GM18858 (cell line): Measurements from ENCODE around the gene ILF2.
"Not testable (repeated sequence)": the region's sequence is repeated elsewhere in the genome, so short reads cannot be mapped to it uniquely, and the experiment has no call there.

Source experiments
- ATAC-seq: cut with Tn5 transposase; IDR thresholded peaks from one replicate; pipeline ENCODE4 v1.9.1; 2021; ENCODE audit not compliant: unreplicated experiment

Gene ILF2

DNA sequence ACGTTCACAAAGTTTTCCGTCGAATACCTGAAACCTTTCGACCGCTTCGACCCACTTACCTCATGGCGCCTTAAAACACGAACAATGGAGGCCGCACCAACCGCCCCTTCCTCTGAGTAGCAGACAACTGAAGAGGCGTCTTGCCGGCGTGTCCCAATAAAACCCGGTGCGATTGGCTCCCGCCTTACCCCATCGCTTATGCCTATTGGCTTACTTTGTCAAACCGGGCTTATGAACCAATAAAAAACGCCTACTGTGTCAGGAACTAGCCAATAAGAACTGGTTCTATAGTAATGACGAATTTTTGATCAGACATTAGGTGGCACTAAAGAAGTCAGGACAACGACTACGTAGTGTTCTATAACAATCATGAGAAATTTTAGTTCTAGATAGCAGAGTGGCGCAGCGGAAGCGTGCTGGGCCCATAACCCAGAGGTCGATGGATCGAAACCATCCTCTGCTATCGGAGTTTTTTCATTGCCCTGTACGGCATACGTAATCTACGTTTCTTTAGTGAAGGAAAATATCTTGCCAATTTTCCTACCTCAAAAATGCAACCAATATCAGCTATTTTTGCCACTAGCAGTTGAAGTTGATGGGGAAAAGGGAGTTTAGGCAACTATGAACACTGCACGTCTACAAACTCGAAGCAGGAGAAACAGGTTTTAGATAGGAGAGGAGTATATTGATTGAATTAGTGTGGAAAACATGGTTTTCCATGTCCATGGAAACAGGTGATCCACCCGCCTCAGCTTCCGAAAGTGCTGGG lies at the start of gene ILF2:
TSS of gene ILF2 (minus strand) at position 135 of the 769 bp plus-strand sequence. CDS start at position 64, 71 bp downstream.
- ATAC-seq = peak; percentile 89

DNA sequence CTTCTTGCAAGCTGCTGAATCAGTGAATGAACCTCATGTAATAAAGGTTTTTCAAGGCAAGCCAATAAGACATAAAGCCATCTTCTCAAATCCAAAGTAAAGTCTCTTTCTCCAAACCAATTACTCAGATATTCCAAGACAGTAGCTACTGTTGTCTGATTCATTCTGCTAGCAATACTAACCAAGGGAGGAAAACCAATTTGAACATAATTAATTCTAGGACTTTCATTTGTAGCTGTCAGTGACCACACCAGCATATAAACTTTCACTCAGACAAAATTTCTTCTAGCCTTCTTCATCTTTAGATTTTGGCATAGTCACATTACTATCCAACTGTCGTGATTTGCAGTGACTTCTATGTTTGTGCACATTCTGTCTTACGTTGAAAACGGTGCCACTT lies 46.5 kb upstream of the ILF2 start:
- ATAC-seq = no peak

GRCh38 chr1:153716211-153716610 lies 45.4 kb upstream of the ILF2 start:
- ATAC-seq = not testable (repeated sequence)

GRCh38 chr1:153711026-153711425 lies 40.2 kb upstream of the ILF2 start:
- no peak for ATAC-seq

DNA sequence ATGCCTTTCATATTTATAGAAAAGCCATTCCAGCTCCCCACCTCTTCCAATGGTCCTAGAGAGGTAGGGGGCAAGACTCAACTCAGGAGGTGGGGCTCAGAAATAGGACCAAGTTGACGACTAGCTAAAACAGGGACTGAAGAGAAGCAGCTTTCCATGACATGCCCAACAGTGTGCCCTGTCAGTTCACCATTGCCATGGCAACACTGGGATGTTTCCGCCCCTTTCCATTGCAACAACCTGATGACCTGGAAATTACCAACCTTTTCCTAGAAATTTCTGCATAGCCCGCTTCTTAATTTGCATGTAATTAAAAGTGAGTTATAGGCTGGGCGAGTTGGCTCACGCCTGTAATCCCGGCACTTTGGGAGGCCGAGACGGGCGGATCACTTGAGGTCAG lies 34.7 kb upstream of the ILF2 start:
- ATAC-seq = no peak

- no peak for ATAC-seq
Observed at GRCh38 chr1:153699768-153700167, 29.0 kb upstream of the ILF2 start.

DNA sequence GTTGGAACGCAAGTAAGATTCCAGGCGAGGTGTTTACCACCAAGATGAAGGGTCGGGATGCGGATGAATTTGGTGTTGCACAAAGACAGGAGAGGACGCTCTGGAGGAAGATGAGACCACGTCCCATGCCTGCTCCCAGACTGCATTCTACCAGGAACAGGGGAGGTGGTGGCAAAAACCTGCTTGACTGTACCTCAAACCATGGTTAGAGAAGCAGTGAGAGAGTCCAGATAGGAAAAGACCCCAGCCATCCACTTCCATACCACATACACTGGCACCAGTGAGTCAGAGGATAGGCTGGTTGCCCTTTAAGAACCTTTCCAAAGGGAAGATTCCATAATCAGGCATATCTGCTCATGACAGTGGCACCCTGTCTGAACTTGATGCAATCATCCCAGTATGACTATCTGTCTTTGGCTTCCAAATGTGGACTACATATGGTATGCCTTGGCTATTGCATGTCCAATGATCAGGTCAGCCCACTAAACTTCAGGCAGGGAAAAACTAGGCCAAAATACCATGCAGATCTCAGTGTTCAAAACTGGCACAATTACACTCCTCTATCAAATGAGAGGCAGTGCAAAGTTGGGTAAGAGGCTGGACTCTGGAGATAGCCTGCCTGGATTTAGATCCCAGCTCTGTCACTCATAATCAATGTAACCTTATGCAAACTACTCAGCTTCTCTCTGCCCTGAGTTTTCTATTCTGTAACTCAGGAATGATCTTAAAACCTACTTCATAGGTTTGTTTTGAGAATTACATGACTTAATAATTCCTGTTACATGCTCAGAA lies 28.3 kb upstream of the ILF2 start:
- ATAC-seq = no peak

GRCh38 chr1:153698020-153698922 lies 27.5 kb upstream of the ILF2 start:
- no peak for ATAC-seq

- ATAC-seq = no peak
Observed at GRCh38 chr1:153697191-153698019, 26.6 kb upstream of the ILF2 start.

- ATAC-seq = no peak
Observed at GRCh38 chr1:153696741-153697140, 25.9 kb upstream of the ILF2 start.

DNA sequence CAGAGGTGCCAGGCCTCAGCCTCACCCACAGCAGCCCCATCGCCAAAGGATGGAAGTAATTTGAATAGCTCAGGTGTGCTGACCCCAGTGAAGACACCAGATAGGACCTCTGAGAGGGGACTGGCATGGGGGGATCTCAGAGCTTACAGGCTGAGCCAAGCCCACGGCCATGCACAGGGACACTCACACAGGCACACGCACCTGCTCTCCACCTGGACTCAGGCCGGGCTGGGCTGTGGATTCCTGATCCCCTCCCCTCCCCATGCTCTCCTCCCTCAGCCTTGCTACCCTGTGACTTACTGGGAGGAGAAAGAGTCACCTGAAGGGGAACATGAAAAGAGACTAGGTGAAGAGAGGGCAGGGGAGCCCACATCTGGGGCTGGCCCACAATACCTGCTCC lies 22.7 kb upstream of the ILF2 start:
- no peak for ATAC-seq

GRCh38 chr1:153688736-153689328 lies 18.0 kb upstream of the ILF2 start:
- ATAC-seq = no peak

DNA sequence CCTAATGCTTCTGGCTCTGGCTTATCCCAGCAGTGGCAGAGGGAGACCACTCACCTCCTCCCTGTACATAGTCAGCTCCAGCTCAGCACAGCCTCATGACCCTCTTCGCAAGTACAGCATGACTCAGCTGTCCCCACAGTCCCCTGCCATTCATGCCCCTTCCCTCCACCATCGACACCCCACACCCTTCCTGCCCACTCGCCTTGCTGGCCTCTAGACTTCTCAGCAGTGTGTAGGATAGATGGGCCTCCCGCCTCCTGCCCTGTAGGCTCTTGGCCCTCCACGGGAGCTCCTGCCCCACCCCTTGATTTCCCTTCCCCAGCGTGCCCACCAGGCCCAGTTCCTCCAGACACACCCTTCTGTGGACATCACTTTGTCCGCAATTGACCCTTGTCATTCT lies 17.5 kb upstream of the ILF2 start:
- no peak for ATAC-seq

DNA sequence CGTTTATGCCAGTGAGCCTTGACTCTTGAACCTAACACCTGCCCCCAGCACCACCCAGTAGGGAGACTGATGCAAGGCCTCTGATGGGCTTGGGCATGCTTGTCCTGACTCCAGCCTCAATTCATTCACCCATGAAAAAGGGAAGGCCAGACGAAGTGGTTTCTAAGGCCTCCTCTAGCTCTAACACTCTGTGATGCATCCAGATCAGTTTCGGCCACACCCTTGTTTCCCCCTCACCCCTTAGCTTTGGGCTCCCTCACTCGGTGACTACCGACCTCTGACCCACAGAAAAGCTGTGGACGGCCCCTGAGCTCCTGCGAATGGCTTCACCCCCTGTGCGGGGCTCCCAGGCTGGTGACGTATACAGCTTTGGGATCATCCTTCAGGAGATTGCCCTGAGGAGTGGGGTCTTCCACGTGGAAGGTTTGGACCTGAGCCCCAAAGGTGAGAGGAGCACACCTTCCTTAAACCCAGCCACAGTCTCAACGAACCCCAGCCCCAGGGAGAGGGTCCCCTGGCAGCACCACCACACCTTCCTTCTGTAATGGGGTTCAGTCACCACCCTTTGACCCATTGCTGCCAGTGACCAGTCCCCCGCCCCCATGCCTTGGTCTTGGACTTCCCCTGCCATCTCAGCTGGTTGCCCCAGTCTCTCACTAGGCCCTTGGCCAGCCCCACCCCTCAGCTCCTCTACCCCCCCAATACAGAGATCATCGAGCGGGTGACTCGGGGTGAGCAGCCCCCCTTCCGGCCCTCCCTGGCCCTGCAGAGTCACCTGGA lies 16.7 kb upstream of the ILF2 start:
- no peak for ATAC-seq

DNA sequence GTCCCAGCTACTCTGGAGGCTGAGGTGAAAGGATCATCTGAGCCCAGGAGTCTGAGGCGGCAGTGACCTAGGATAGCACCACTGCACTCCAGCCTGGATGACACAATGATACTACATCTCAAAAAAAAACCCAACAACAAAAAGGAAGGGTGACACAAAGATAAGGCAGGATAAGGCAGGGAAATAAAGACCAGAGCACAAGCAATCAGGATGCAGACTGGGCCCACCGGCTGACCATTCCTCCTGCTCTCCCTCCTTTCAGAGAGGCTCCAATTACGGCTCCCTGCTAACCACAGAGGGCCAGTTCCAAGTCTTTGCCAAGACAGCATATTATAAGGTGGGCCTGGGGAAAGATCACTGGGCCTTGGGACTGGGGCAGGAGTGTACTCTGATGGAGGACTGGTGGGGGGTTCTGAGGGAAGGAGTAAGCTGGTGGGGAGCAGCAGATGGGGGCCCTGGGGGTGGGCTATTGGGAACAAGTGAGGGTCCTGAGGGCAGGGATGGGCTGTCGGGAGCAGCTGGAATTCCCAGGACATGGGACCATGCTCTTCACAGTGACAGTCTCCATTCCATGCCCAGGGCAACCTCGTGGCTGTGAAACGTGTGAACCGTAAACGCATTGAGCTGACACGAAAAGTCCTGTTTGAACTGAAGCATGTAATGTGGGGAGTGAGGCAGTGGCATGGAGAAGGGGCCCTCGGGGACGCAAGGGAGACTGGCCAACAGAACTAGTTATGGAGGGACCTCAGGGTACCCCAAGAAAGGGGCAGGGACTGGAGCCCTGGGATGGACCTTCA lies 14.9 kb upstream of the ILF2 start:
- ATAC-seq = no peak

DNA sequence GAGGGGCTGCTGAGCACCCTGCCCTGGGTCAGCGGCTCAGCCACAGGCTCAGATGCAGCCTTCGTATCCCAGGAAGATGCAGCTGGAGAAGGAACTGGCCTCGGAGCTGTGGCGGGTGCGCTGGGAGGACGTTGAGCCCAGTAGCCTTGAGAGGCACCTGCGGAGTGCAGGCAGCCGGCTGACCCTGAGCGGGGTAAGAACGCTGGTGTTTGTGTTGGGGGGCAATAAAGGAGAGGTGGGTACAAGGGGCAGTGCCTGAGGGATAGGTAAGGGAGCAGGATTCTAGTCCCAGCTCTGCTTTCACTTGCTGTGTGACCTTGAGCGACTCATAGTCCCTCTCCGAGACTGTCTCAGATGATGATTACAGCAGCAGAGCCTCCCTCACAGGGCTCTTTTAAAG lies 14.1 kb upstream of the ILF2 start:
- ATAC-seq = no peak

DNA sequence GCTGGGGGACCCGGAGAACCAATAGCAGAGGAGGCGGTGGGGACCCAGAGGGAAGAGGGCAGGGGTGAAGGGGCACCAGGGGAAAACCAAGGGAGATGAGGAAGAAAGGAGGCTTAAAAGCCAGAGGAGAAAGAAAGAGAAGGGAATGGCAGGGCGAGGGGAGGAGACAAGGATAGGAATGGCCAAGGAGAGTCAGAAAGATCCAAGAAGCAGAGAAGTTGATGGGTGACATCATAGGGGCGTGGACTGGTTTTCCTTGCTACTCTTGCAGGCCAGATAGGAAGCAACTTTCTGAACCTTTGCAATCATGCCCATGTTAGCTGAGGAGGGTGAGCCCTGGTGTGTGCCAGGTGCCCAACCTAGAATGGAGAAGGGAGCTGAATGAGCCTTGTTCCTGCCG lies 13.1 kb upstream of the ILF2 start:
- no peak for ATAC-seq

- ATAC-seq = no peak
Observed at GRCh38 chr1:153682730-153683129, 11.9 kb upstream of the ILF2 start.

- no peak for ATAC-seq
Observed at GRCh38 chr1:153680120-153680403, 9.3 kb upstream of the ILF2 start.
